Stimulated activated CD4-positive, alpha-beta T cell treated with anti-CD3 and anti-CD28 coated beads, TNF-alpha, amount 100 ng/mL, for 48 hours (primary cell): ENCODE measurements around the gene DACT2.

Source experiments
- DNase-seq, 3 donors: peaks; one replicate each; pipeline ENCODE4 v3.0.0-alpha.2; 2020; ENCODE audit warnings: low read depth in 3 of 3

The DACT2 gene

DNA sequence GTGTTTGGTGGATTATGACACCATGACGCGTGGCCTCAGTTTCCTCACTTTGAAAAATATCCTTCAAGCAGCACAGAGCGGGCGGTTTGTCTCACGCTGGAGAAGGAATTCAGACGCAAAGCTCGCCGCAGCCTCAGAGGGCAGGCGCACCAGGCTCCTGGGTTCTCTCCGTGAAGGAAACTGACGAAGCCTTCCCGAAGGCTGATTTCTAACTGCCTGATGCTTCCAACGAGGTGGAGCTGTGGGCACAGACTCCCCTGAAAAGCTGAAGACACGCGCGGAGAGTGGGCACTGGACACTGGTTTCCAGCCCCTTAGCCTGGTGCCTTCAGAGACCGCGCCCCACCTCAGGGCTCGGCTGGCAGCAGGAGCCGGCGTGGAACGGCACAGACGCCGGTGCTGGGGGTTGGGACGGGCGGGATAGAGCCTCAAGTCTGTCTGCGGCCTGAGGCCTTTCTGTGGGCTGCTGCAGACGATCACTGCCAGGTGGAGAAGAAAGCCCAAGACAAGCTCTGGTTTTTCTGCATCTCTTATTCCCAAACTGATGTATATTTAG, 56.1 kb downstream of the DACT2 start:
- no peak for DNase-seq

DNA sequence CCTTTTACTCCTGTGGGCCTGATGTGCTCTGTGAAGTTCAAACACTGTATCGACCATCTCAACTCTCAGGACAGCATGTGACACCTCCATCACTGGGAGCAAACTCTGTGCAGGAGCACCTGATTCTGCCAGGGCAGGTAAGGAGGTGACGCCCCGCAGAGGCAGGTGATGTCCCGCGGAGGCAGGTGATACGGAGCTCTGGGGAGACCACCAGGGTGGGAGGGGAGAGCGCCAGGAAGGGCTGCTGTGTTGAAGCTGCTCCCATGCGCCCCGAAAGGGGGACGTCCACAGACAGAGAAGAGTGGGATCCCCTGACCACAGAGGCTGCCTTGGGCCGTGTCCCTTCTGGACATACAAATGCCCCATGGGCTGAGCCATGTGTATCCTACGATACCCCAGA, 58.3 kb downstream of the DACT2 start:
- no peak for DNase-seq

DNA sequence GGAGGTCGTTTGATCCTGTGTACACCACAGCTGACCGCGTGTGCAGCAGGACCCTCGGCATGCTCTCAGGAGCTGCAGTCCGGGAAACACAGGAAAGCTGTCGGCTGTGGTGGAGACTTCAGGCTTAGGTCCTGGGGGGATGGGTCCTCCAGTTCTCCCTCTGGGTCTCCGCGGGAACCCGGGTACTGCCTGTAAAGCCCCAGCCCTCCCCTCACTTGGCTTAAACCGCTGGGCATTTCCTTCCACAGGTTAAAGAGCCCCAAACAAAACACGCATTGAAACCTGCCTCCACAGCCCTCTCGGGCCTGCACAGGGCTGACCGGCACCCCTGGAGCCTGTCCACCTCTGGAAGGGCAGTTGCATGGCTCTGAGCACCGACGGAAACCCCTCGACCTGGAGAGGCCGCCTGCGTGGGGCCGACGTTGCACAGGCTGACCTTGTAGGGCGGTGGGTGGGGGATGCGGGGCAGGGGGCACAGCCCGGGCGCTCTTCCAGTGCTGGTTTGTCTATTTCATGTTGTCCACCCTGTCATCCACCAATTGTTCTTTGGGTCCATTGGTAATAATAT, 59.1 kb downstream of the DACT2 start:
- DNase-seq = no peak

DNA sequence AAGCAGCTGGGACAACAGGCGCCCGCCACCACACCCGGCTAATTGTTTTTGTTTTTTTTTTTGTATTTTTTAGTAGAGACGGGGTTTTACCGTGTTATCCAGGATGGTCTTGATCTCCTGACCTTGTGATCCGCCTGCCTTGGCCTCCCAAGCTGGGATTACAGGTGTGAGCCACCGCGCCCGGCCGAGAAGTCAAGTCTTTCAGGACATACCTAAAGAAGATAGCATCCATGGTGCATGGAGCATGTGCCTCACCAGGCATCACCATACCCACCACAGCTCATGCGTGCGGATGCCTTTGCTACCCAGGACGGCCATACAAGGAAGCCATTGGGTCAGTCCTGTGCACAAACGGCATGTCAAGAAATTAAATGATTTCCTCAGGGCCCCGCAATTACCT, 60.8 kb downstream of the DACT2 start:
- DNase-seq = no peak

DNA sequence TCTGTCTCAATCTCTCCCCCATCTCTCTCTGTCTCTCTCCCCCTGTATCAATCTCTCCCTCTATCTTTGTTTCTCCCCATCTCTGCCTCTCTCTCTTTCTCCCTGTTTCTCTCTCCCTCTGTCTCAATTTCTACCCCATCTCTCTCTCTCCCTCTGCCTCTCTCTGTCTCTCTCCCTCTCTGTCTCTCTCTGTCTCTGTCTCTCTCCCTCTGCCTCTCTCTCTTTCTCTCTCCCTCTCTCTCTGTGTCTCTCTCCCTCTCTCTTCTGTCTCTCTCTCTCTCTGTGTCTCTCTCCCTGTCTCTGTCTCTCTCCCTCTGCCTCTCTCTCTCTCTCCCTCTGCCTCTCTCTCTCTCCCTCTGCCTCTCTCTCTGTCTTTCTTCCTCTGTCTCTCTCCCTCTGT, 62.6 kb downstream of the DACT2 start:
- DNase-seq = no peak
